Measurements from ENCODE around the gene CDCA4.

GRCh38 chr14:104998801-104999200, 22.1 kb downstream of the CDCA4 start:
- TF ChIP-seq CTCF (IDR thresholded peaks at IDR 0.05; ENCODE audit: borderline replicate concordance, extremely low read depth, low read length, poor library complexity, severe bottlenecking) (no peak), EZH2 (IDR thresholded peaks at IDR 0.05; ENCODE audit: borderline replicate concordance, low read depth, low read length, severe bottlenecking) (no peak)
